ENCODE data around the gene PIM2.
"Not testable (repeated sequence)": the region's sequence is repeated elsewhere in the genome, so short reads cannot be mapped to it uniquely, and the experiment has no call there.

The PIM2 gene

DNA sequence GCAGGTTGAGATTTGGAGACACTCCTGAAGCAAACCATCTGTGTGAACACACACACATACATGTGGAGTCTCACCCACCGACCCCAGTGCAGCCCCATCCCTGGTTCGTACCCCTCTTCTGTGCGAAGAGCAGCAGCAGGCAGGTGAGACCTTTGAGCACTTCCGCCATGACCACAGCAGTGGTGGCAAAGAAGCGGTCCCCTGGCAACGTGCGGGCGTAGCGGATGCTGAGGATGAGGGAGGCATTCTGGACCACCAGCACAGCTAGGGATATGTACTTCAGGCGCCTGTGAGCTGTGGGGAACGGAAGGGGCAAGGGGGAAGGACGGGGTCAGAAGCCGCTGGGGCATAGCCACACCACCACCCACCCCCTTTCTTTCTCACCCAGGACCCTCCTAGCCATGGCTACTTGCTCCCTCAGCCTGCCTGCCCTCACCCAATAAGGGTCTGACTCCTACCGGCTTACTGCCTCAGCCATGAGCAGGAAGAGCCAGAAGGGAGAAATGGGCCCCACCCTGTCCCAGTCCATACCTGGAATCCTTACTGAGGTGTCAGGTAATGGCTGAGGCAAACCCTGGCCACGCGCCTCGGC, 9.0 kb downstream of the PIM2 start:
- no peak overlapping the region for H3K4me3 ChIP-seq (ENCODE audit: low read depth, low read length)

DNA sequence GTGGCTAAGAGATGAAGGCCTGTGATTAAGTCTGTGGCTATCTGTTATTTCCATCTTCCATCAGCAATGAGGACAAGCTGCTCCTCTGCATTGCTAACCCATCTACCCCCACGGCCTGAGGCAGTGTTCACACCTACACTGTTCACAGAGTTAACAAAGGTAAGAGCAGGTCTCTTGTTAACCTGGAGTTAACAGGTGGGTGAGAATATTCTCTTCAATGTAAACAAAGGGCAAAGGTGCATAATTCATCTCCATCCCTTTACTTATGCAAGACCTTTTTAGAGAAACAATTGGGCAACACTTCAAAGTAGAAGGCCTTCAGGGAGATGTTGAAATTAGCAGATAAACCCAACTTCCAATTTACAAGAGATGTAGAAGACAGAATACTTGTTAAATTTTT, 10.2 kb downstream of the PIM2 start:
- H3K4me3 ChIP-seq (ENCODE audit: low read depth, low read length) = no peak overlapping the region

DNA sequence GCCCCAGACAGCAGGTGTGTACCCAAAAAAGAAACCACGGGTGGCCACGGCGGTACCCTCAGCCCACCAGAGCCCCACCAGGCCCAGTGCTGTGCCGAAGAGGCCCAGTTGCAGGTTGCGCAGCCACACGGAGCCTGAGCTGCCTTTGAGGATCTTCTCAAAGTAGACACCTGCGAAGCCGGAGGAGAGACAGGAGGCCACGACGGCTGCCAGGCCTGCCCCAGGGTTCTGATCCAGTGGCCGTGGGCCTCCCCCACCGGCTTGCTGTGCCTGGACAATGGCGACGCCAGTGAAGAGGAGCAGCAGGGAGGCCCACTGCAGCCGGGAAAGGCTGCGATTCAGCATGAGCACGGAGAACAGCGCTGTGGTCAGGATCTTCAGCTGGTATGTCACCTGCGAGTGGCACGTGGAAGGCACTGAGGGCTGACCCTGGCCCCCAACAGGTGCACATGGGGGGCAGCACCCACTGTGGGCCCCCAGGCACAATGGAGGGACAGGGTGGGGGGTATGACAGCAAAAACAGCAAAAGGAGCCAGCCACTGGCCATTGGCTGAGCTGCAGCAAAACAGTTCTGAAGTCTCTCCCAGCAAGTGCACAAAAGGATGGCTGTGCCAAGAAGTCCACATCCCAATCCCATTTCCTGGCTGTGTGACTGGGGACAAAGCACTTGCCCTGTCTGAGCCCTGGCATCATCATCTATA, 13.6 kb downstream of the PIM2 start:
- H3K4me3 ChIP-seq (ENCODE audit: low read depth, low read length) = no peak overlapping the region

DNA sequence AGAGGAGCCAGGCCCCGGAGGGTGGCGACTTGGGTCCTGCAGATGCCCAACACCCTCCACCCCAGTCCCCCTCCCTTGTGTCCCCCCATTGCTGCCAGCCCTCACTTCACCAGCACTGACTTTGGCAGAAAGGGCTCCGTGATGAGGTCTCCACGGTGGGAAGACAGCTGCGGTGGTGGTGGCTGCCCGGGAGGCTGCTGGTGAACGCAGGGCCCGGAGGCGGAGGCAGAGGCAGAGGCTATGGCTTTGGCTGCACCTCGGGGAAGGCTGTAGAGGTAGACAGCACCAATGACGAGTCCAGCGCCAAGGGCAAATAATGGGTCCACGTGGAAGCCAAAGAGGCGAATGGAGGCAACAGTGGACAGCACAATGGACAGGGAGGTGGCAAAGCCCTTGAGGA, 14.2 kb downstream of the PIM2 start:
- no peak overlapping the region for H3K4me3 ChIP-seq (ENCODE audit: low read depth, low read length)

DNA sequence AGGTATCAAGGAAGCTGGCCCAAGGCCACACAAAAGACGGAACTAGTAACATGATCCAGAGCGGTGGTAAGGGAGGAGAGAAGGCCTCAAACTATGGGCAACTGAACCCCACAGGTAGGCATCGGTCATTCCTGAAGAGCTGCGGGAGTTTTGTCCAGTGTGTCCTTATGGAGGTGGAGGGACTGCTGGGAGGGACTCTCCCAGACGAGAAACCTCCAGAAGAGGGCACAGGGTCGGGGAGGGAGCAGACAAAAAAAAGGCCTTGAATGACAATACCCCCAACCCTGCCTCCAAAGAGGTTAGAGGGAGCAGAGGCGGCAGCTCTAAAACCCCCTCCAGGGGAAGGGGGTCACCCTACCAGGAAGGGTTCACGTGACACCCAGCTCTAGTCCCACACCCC, 14.6 kb downstream of the PIM2 start:
- no peak overlapping the region for H3K4me3 ChIP-seq (ENCODE audit: low read depth, low read length)

DNA sequence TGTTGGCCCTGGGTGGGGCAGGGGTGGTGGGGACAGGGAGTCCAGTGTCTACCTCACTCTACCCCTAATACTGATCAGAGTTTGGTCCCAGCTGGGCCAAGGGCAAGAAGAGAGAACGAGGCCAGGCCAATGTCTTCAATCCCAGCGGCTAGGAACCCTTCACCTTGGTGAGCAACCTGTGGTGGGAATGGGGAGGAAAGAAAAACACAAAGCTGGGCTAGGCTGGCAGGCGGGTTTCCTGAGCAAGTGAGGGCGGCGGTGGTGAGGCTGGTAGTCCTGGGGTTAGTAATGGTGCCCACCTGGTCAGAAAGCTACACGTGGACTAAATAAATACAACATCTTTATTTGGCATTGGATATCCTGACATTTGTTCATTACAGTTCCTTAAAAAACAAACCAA, 15.5 kb downstream of the PIM2 start:
- no peak overlapping the region for H3K4me3 ChIP-seq (ENCODE audit: low read depth, low read length)

DNA sequence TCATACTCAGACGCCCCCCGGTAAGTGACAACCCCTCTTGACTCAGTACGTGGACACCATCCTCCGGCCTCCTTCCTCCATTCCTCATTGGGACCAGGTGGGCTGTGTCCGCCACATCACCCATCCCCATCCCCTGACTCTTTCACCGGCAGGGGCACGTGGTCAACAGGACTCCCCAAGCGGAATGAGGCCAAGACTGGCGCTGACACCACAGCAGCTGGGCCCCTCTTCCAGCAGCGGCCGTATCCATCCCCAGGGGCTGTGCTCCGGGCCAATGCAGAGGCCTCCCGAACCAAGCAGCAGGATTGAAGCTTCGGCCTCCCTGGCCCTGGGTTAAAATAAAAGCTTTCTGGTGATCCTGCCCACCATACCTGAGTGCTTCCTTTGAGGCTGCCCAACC, 16.0 kb downstream of the PIM2 start:
- no peak overlapping the region for H3K4me3 ChIP-seq (ENCODE audit: low read depth, low read length)

DNA sequence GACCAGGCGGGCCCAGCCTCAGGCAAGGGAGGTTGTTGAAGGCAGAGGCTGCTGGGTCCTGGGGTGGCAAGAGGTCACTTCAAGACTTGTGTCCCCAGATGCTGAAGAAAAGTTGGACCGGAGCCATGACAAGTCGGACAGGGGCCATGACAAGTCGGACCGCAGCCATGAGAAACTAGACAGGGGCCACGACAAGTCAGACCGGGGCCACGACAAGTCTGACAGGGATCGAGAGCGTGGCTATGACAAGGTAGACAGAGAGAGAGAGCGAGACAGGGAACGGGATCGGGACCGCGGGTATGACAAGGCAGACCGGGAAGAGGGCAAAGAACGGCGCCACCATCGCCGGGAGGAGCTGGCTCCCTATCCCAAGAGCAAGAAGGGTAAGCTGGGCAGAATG, 16.7 kb downstream of the PIM2 start:
- H3K4me3 ChIP-seq (ENCODE audit: low read depth, low read length) = no peak overlapping the region

DNA sequence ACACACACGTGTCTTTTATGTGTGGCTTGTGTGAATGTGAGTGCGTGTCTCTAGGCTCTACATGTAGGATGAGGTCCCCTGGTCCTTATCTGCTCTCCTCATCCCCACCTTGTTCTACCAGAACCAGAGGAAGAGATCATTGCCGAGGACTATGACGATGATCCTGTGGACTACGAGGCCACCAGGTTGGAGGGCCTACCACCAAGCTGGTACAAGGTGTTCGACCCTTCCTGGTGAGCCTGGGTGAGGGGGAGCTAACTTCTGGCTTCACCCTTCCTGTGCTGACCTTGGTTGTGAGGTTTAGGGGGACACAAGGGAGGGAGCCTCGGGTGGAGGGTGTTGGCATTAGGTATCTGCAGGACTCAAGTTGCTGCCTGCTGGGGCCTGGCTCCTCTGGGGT, 17.8 kb downstream of the PIM2 start:
- H3K4me3 ChIP-seq (ENCODE audit: low read depth, low read length) = no peak overlapping the region

DNA sequence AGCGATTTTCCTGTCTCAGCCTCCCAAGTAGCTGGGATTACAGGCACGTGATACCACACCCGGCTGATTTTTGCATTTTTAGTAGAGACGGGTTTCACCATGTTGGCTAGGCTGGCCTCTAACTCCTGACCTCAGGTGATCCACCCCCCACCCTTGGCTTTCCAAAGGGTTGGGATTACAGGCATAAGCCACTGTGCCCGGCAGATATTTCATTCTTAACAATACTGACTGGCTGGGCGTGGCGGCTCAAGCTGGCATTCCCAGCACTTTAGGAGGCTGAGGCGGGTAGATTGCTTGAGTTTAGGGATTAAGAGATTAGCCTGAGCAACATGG, 19.8 kb downstream of the PIM2 start:
- no peak overlapping the region for H3K4me3 ChIP-seq (ENCODE audit: low read depth, low read length)

DNA sequence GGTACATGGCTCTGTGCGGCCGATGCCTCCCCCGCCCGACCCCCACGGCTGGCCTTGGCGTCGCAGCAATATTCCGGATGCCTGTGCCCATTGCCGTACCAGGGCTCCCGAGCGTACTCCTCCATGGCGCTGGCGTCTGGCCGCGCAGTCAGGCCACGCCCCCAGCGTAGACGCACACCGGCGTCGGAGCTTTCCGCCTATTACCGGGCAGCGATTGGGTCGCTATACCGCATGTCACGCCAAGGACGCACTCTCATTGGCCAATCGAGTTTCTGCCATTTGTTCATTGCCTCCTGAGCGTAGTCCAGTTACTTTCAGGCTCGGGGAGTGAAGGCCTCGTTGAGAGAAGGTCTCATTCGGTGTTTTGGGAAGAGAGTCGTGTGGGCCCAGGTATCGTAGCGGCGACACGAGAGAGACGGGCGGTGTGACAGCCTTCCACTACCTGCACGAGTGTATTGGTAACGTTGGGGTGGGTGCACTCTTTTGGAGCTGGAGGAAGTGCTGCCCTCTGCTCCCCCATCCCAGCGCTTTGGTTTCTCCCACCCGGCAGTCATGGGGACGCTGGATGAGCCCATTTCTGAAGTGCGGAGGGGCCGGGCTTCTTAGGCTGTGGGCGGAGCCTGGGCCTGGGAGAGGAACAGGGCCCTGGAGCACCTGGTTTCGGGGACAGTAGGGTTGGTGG, 21.1 kb downstream of the PIM2 start, which contains the start of the genes PQBP1 and TIMM17B:
Gene PQBP1, plus strand, starts transcription at position 306 of the 682 bp plus-strand sequence. CDS start 580 bp downstream, outside the sequence.
Gene TIMM17B, minus strand, starts transcription at position 144 of the 682 bp plus-strand sequence. Its CDS starts 19 bp downstream, at position 125.
- H3K4me3 ChIP-seq (ENCODE audit: low read depth, low read length) = peak within 1 kb of the TSS; percentile 81

DNA sequence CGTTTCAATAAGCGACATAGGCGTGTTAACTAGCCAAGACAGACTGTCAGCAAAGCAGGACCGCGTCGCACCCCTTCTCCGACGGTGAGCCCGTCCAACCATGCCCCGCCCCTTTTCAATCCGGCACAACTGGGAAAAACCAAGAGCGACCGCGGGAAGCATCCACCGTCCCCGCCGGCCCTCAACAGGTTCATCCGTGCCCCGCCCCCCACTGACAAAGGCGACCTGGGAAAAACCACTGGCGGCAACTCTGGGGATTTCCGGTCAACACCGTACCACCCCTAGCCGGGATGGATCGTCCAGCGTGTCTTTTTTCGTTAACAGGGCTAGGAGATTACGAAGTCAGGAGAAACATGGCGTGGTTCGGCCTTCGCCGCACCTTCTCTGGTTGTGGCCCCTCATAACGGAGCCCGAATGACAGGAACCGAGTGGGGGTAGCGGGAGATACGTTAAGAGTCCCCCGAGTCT, 21.6 kb downstream of the PIM2 start:
- peak overlapping the region; percentile 81 for H3K4me3 ChIP-seq (ENCODE audit: low read depth, low read length)

DNA sequence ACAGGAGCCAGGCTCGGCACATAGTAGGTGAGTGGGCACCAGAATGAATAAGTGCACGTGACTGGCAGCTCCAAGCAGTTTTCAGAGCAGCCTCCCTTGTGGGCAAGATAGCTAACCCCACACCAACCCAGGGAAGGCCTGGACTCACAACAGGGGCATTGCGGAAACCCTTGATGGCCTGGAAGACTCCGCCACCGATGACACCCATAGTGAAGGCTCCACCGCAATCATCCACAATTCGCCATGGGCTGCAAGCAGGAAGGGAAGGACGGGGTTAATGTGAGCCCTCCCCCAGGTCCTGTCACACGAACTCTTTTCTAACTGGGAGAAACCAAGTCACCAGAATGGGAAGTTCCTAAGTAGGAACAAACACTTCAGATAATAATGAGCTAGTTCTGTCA, 22.2 kb downstream of the PIM2 start:
- H3K4me3 ChIP-seq (ENCODE audit: low read depth, low read length) = peak overlapping the region; percentile 81

DNA sequence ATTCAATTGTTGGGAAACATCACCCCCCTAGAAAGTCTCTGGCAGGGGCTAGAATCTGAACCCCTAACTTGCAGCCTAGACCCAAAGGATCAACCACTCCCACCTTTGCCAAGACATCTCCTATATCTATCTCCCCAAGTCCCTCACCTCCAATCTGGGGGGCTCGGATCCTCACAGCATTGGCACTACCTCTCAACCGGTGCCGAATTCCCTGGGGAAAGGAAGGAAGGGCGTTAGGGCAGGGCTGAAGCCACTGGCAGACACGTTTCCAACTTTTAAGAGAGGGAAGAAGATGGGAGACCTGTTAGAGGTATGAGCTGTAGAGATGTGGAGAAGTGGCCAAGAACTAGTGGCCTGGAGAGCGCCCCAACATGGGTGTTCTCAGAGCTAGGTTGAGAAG, 23.9 kb downstream of the PIM2 start:
- H3K4me3 ChIP-seq (ENCODE audit: low read depth, low read length) = no peak overlapping the region

DNA sequence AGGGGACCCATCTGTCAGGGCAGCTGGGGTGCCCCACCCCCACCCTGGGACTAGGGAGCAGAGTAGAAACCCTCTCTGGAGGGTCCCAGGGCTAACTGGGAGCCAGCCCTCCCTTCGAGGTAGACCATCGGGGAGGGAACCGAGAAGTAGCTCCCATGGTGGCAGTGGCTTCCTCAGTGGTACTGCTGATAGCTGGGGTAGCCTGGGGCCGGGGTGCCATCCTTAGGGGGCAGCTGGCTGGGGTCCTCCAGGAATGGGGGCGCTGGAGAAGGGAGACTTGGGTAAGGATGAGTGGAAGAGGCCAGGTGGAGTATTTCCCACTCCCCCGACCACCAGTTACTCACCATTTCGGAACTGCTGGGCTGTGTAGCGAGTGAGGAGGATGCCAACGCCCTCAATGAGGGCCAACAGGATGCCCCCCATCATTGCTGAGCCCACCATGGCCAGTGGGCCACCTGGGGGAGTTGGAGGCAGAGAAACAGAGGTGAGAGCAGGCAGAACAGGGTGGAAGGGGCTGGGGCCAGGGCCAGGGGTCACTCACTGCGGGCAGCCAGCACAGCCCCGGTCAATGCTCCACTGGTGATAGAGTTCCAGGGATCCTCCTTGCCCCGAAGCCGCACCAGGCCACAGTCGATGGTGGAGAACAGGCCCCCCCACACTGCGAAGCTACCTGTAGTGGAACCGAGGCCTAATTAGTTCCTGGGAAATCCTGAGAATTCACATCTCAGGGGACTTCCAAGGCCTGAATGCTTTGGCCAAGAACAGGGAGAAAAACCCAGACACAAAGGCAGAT, 25.1 kb downstream of the PIM2 start:
- H3K4me3 ChIP-seq (ENCODE audit: low read depth, low read length) = no peak overlapping the region

DNA sequence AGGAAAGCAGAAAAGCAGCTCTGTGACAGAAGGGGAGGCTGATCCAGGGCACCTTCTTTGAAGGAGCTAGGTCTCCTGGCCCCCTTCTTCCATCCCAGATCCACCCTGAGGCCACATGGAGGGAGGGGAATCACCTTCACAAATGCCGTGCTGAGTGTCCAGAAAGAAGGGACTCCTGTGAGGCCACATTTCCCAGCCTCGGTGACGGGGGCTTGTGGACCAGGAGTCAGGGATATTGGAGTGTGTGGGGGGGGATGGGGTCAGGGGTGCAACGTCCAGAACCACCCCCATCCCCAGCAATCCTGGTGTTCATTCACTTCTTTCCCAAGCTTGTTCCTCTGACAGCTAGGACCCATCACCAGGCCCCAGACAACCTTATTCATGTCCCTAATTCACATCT, 25.9 kb downstream of the PIM2 start:
- H3K4me3 ChIP-seq (ENCODE audit: low read depth, low read length) = no peak overlapping the region

DNA sequence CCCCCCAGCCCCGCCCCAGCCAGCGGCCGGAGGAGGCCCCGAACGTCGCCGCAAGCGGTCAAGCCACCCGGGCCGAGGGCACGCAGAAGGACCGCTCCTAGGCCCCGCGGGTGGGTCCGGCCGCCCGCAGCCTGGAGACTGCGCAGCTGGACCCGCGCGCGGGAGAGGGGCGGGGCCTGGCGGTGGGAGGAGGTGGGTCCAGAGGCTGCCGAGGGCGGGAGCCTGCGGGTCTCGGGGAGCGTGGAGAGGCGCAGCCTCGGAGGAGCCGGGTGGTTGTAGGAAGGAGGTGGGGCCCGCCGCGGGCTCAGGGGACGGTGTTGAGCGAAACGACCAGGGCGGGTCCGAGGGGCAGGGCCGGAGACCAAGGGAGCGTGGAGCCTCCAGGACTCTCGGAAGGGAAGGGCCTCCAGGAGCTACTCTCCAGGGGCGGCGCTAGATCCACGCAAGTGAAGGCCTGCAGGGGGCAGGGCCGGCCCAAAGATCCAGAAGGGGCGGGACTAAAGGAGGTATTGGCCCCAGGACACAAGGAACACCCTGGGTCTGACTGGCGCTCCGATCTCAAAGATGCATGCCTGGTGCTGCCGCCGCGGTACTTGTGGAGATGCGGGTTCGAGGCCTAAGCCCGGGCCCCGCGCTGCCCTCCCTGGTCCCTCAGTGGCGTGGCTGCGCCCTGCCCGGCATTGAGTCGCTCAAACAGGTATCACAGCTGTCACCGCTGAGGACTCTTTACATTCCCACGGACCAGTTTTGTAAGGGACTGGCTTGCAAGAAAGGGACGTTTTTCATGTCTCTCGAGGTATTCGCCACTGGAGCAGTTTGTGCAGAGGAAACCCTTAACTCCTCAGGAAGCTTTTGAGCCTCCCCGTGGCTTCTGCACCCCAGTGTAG, 27.2 kb downstream of the PIM2 start:
- H3K4me3 ChIP-seq (ENCODE audit: low read depth, low read length) = peak overlapping the region; percentile 24

DNA sequence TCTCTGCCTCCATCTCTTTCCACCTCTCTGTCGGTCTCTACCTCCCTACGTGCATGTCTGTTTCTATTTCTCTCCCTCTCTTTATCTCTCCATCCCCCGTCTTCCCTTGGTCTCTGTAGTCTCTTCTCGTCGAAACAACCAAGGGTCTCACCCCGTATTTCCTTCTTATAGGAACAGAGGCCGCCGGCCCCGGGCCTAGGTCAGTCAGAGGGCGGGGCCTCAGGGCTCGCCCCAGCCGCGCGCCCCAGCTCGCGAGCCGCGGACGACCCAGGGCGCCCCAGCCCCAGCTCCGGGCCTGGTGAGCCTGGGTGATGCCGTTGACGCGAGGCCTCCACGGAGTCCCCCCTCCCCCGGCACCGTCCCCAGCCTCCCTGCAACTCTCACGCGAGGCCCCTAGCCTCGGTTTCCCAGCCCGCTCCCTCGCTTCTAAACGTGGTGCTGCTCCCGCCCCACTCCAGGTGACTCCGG, 27.9 kb downstream of the PIM2 start:
- peak overlapping the region; percentile 8 for H3K4me3 ChIP-seq (ENCODE audit: low read depth, low read length)

DNA sequence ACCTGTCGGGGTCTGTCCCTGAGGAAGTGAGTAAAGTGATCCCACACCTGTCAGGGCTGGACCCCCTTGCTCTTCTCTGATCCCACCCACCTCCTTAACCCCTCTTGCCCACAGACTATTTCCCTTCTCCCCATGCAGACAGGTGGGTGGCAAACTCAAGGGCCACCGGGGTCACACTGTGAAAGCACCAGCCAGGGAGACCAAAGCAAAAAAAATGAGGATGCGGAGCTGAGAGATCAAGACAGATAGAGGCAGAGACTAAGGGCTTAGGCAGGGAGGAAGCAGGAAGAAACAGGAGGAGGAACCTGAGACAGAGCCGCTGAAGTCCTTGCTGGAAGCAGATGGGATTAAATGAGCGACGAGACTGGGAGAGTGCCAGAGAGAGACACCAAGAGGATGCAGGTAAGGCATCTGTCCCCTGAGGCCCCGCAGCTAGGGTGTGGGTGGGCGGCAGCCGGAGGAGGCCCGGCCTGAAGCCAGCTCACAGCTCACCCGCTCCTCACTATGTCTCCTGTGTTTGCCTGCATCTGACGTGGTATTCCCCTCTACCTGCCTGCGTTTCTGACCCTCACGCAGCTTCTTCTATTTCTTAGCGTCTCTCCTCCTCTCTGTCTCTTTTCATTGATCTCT, 28.4 kb downstream of the PIM2 start:
- H3K4me3 ChIP-seq (ENCODE audit: low read depth, low read length) = peak overlapping the region; percentile 8

DNA sequence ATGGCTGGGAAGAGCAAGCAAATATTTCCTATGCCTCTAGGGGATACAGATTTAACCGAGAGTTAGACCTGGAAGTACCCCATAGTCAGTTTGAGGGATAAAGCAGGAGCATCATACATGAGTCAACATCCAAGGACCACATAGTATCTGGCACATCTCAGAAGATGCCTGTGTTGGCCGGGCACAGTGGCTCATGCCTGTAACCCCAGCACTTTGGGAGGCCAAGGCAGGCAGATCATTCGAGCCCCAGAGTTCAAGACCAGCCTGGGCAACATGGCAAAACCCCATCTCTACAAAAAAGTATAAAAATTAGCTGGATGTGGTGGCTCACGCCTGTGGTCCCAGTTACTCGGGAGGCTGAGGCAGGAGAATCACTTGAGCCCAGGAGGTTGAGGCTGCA, 32.2 kb downstream of the PIM2 start:
- not testable (repeated sequence) for H3K4me3 ChIP-seq (ENCODE audit: low read depth, low read length)
